ENCODE results near the gene MYO1G. TPM values are rescaled to one million over a fixed set of nuclear protein-coding genes. Genes with fewer than 3 reads are reported as not detected.

Gene MYO1G
- total and polyA plus RNA-seq, 8 donors, result 1.7 to 16.7 (median 3.3) TPM

GRCh38 chr7:44914992-44915607, 63.7 kb downstream of the MYO1G start:
- Histone ChIP-seq H3K4me3 (no peak overlapping the region), H3K4me1 (peaks cover 0 to 5% (median 0%) of the 10 kb centered on the region in 4 donors), H3K36me3 (no peaks in the 10 kb centered on the region), H3K27me3 (no peaks in the 10 kb centered on the region), H3K9me3 (no peaks in the 10 kb centered on the region), H3K27ac (no peak overlapping the region)
- TF ChIP-seq EP300 (IDR thresholded peaks at IDR 0.05) (no peak), POLR2AphosphoS5 (IDR thresholded peaks at IDR 0.05) (no peak), POLR2A (IDR thresholded peaks at IDR 0.05) (no peak), CTCF (IDR thresholded peaks at IDR 0.05) (no peak)
- peak in 1 of 2 donors; percentile 76 for DNase-seq
- intact Hi-C loops (cut with DNase I; ENCODE audit: low total_unique reads), result loop anchor here (5.0 kb wide), 1 partner anchor 323 kb away; no protein-coding TSS in a partner anchor
- WGBS, 5 donors, result 75 to 84% (median 77%) methylated on average over 10 of the region's 10 CpGs

- TF ChIP-seq EP300 (IDR thresholded peaks at IDR 0.05) (no peak), POLR2A (IDR thresholded peaks at IDR 0.05) (no peak), CTCF (IDR thresholded peaks at IDR 0.05) (no peak), POLR2AphosphoS5 (IDR thresholded peaks at IDR 0.05) (no peak)
- Histone ChIP-seq H3K36me3 (no peaks in the 10 kb centered on the region), H3K27ac (peak overlapping the region in 1 of 5 donors; percentile 22), H3K4me3 (no peak overlapping the region), H3K27me3 (no peaks in the 10 kb centered on the region), H3K9me3 (no peaks in the 10 kb centered on the region), H3K4me1 (peaks cover 0 to 5% (median 0%) of the 10 kb centered on the region in 4 donors)
- intact Hi-C loops (cut with DNase I; ENCODE audit: low total_unique reads), result no loop called here
- WGBS, 5 donors, result 25 to 67% (median 45%) methylated on average over 6 to 7 of the region's 7 CpGs
- peak; percentile 36 to 76 for DNase-seq
Observed at GRCh38 chr7:44912775-44913347, 66.0 kb downstream of the MYO1G start.

Other genes starting within 250 kb of the MYO1G start
- 100 to 1,000 TPM in 1 of 5 donors, 10 to 100 TPM in 4; 14.5 to 108 (median 45.1) TPM for gene ZMIZ2, start 230.2 kb downstream of the MYO1G start, total RNA-seq
- 10 to 100 TPM; 18.0 to 32.3 (median 26.8) TPM for gene ZMIZ2, start 230.2 kb downstream of the MYO1G start, polyA plus RNA-seq
- 1,000 to 10,000 TPM in 1 of 5 donors, 100 to 1,000 TPM in 4; 218 to 1,275 (median 564) TPM for gene PPIA, start 182.3 kb downstream of the MYO1G start, total RNA-seq
- 1,000 to 10,000 TPM; 2,273 to 3,648 (median 2,820) TPM for gene PPIA, start 182.3 kb downstream of the MYO1G start, polyA plus RNA-seq
- 100 to 1,000 TPM in 3 of 5 donors, 10 to 100 TPM in 2; 32.4 to 194 (median 139) TPM for gene H2AZ2, start 130.9 kb downstream of the MYO1G start, total RNA-seq
- 100 to 1,000 TPM in 1 of 3 donors, 10 to 100 TPM in 2; 85.7 to 111 (median 98.0) TPM for gene H2AZ2, start 130.9 kb downstream of the MYO1G start, polyA plus RNA-seq
- 10 to 100 TPM in 4 of 5 donors, 1 to 10 TPM in 1; 8.7 to 58.7 (median 20.4) TPM for gene PURB, start 93.5 kb downstream of the MYO1G start, total RNA-seq
- gene PURB, start 93.5 kb downstream of the MYO1G start, polyA plus RNA-seq, result 1 to 10 TPM; 4.7 to 6.8 (median 5.2) TPM
- 10 to 100 TPM in 4 of 5 donors, 1 to 10 TPM in 1; 1.8 to 31.7 (median 17.2) TPM for gene CCM2, start 21.2 kb upstream of the MYO1G start, total RNA-seq
- gene CCM2, start 21.2 kb upstream of the MYO1G start, polyA plus RNA-seq, result 10 to 100 TPM; 33.1 to 39.0 (median 38.7) TPM
- gene NACAD, start 110.0 kb upstream of the MYO1G start, total RNA-seq, result 10 to 100 TPM in 1 of 5 donors, 1 to 10 TPM in 2, under 1 TPM in 2; 0.29 to 24.1 (median 3.0) TPM
- 1 to 10 TPM in 1 of 3 donors, under 1 TPM in 2; 0.76 to 1.2 (median 0.98) TPM for gene NACAD, start 110.0 kb upstream of the MYO1G start, polyA plus RNA-seq
- 100 to 1,000 TPM in 2 of 5 donors, 10 to 100 TPM in 3; 40.8 to 219 (median 79.5) TPM for gene TBRG4, start 132.7 kb upstream of the MYO1G start, total RNA-seq
- gene TBRG4, start 132.7 kb upstream of the MYO1G start, polyA plus RNA-seq, result 10 to 100 TPM; 31.2 to 45.2 (median 32.2) TPM
- 10 to 100 TPM in 2 of 5 donors, 1 to 10 TPM in 3; 2.6 to 17.6 (median 6.2) TPM for gene RAMP3, start 178.8 kb upstream of the MYO1G start, total RNA-seq
- 10 to 100 TPM; 10.3 to 21.8 (median 11.9) TPM for gene RAMP3, start 178.8 kb upstream of the MYO1G start, polyA plus RNA-seq